Embryonic facial prominence (tissue), 1 donor: Measurements from ENCODE around the gene WBP2NL.
"Not testable (repeated sequence)": the region's sequence is repeated elsewhere in the genome, so short reads cannot be mapped to it uniquely, and the experiment has no call there.

Source experiments
- DNase-seq: peaks from one replicate; pipeline ENCODE4 v3.0.0-alpha.2; 2016; ENCODE audit errors: extremely low spot score

The WBP2NL gene

GRCh38 chr22:41998361-41999261 lies at the start of gene WBP2NL:
TSS of gene WBP2NL (plus strand) at chr22:41998788. CDS start at chr22:41998819, 31 bp downstream.
- DNase-seq, result peak; percentile 78

GRCh38 chr22:41948928-41949296 lies 49.7 kb upstream of the WBP2NL start:
- DNase-seq, result not testable (repeated sequence)

- DNase-seq, result no peak
These were observed 49.2 kb upstream of the WBP2NL start for GRCh38 chr22:41949297-41949965.

- no peak for DNase-seq
These were observed 46.6 kb upstream of the WBP2NL start, which contains the start of gene SMIM45 for GRCh38 chr22:41951898-41952474. TSS of gene SMIM45 (plus strand) at chr22:41952150.

GRCh38 chr22:41952713-41953112 lies 45.9 kb upstream of the WBP2NL start:
- no peak for DNase-seq

GRCh38 chr22:41957941-41958556 lies 40.5 kb upstream of the WBP2NL start:
- DNase-seq, result no peak

- DNase-seq, result no peak
These were observed 35.0 kb upstream of the WBP2NL start for GRCh38 chr22:41963453-41964111.

- no peak for DNase-seq
These were observed 34.5 kb upstream of the WBP2NL start for GRCh38 chr22:41964112-41964491.

GRCh38 chr22:41966225-41966606 lies 32.4 kb upstream of the WBP2NL start:
- DNase-seq, result no peak

- no peak for DNase-seq
These were observed 31.9 kb upstream of the WBP2NL start for GRCh38 chr22:41966607-41967240.

- DNase-seq, result no peak
These were observed 30.0 kb upstream of the WBP2NL start for GRCh38 chr22:41968601-41969000.

GRCh38 chr22:41969110-41969646 lies 29.4 kb upstream of the WBP2NL start, which contains the start of gene SEPTIN3:
TSS of gene SEPTIN3 (plus strand) at chr22:41969443. CDS start at chr22:41971493, 2,050 bp downstream.
- no peak for DNase-seq

GRCh38 chr22:41970601-41971000 lies 28.0 kb upstream of the WBP2NL start:
- DNase-seq, result no peak

GRCh38 chr22:41971431-41971830 lies 27.2 kb upstream of the WBP2NL start:
- DNase-seq, result no peak

- DNase-seq, result no peak
These were observed 23.8 kb upstream of the WBP2NL start for GRCh38 chr22:41974691-41975290.

GRCh38 chr22:41975299-41976069 lies 23.1 kb upstream of the WBP2NL start:
- DNase-seq, result no peak

GRCh38 chr22:41976070-41976901 lies 22.3 kb upstream of the WBP2NL start:
- no peak for DNase-seq

- DNase-seq, result no peak
These were observed 21.5 kb upstream of the WBP2NL start for GRCh38 chr22:41976961-41977566.
